Activated B cell treated with CpG ODN at 0.5 μM for 24 hours (primary cell): ENCODE measurements around the gene GJC2. TPM values are rescaled to one million over a fixed set of nuclear protein-coding genes. Genes with fewer than 3 reads are reported as not detected.

Experiments used
- ATAC-seq: fragments of 200-7000 bp; cut with Tn5 transposase; one replicate; pipeline ENCODE4 v1.10.0; 2021; ENCODE audit warnings: low read depth, mild to moderate bottlenecking, moderate library complexity
- CTCF ChIA-PET: fragments of 350-600 bp; sonication (Branson Sonifier 250); formaldehyde crosslinking; loops from one replicate; lab custom pipeline; 2021; ENCODE audit warnings: antibody characterized with exemption; lab: Charles Lee
- POLR2A ChIA-PET: fragments of 350-600 bp; sonication (Branson Sonifier 250); formaldehyde crosslinking; loops from one replicate; lab custom pipeline; 2021; ENCODE audit warnings: antibody characterized with exemption; lab: Charles Lee
- DNase-seq: peaks from one replicate; pipeline ENCODE4 v3.0.0; 2022
- H3K27ac Mint-ChIP-seq: one replicate; pipeline ENCODE4 v1.8.0; 2020; ENCODE audit warnings: mixed read lengths
- H3K27me3 Mint-ChIP-seq: one replicate; pipeline ENCODE4 v1.8.0; 2021; ENCODE audit warnings: mixed read lengths
- H3K36me3 Mint-ChIP-seq: one replicate; pipeline ENCODE4 v1.8.0; 2021; ENCODE audit warnings: low read depth, mixed read lengths
- H3K4me1 Mint-ChIP-seq: one replicate; pipeline ENCODE4 v1.8.0; 2021; ENCODE audit warnings: mixed read lengths
- H3K4me3 Mint-ChIP-seq: one replicate; pipeline ENCODE4 v1.8.0; 2020; ENCODE audit warnings: mild to moderate bottlenecking, mixed read lengths
- H3K9me3 Mint-ChIP-seq: one replicate; pipeline ENCODE4 v1.8.0; 2020; ENCODE audit warnings: mixed read lengths
- intact Hi-C: fragments of 100-400 bp; cut with micrococcal nuclease; formaldehyde crosslinking; loops from one replicate; pipeline ENCODE4 v1.15.1; 2024
- total RNA-seq: library from RNA; stranded (reverse); gene quantifications from 2 replicates; pipeline ENCODE4 v1.2.3, GENCODE V29; 2022
- TF ChIP-seq, protein P1 (sequence below): fragments of 200-600 bp; IDR thresholded peaks from one replicate; pipeline ENCODE4 v1.8.0; 2022; ENCODE audit warnings: antibody characterized with exemption, mild to moderate bottlenecking

Gene GJC2
- total RNA-seq, 1 donor from 2014 or later: 0.35 TPM

DNA sequence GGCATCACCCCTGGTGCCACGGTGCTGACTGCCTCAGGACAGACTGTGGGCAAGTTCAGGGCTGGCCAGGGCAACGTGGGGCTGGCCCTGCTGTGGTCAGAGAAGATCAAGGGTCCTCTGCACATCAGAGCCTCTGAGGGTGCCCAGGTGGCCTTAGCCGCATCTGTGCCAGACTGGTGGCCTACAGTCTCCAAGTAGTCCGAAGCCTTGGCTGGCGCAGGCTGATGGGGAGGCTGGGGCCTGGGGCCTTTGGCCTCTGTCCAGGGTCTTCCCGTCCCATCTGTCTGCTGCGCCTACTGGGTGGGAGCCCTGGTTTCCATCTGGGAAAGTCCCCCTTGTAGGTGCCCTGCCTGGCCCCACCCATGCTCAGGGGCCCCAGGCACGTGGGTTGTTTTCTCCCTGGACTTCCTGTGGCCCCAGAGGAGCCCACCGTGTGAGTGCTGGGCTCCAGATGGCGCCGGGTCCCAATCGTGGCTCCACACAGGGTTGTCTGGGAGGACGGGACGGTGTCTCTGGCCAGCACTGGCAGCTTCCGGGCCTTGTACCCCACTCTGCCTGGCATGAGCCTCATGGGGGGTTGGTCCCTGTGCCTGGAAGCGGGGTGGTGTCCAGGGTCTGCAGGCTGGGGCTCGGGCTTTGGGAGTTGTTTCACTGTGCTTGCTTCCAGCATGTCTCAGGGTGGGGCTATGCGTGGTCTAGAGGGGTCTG, 25.7 kb downstream of the GJC2 start:
- ChIA-PET CTCF (no interaction called here), POLR2A (interaction anchor here (0.5 to 1.9 kb wide), 2 partner anchors 10 to 38 kb away, joined by 3 to 11 read pairs; partner anchors contain the start of gene IBA57)
- no peak overlapping the region for H3K4me3 Mint-ChIP-seq
- H3K36me3 Mint-ChIP-seq: peaks cover 16% of the 10 kb centered on the region
- intact Hi-C loops: loop anchor here (2.0 kb wide), 3 partner anchors 35 to 387 kb away; partner anchors contain the start of genes GUK1 and MRPL55
- H3K9me3 Mint-ChIP-seq: no peaks in the 10 kb centered on the region
- DNase-seq (no peak), ATAC-seq (no peak)
- TF ChIP-seq, protein P1, sequence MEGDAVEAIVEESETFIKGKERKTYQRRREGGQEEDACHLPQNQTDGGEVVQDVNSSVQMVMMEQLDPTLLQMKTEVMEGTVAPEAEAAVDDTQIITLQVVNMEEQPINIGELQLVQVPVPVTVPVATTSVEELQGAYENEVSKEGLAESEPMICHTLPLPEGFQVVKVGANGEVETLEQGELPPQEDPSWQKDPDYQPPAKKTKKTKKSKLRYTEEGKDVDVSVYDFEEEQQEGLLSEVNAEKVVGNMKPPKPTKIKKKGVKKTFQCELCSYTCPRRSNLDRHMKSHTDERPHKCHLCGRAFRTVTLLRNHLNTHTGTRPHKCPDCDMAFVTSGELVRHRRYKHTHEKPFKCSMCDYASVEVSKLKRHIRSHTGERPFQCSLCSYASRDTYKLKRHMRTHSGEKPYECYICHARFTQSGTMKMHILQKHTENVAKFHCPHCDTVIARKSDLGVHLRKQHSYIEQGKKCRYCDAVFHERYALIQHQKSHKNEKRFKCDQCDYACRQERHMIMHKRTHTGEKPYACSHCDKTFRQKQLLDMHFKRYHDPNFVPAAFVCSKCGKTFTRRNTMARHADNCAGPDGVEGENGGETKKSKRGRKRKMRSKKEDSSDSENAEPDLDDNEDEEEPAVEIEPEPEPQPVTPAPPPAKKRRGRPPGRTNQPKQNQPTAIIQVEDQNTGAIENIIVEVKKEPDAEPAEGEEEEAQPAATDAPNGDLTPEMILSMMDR: no peak
- peaks cover 6% of the 10 kb centered on the region for H3K4me1 Mint-ChIP-seq
- no peaks in the 10 kb centered on the region for H3K27me3 Mint-ChIP-seq
- H3K27ac Mint-ChIP-seq: no peak overlapping the region

DNA sequence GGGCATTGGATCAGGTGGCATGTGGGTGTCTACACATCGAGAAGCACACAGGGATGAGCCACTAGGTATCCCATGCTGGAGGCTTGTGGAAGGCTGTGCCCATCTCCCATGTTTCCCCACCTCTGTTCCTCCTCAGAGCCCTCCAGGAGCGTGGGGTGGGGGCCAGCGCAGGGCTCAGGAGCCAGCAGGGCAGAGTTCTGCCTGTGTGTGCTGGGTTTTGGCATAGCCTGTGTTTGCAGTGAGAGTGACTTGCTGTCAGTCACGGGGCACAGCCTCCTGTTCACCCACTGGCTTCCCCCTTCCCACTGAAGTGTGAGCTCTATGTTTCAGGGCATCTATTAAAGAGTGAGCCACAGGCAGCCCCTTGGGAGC, 26.3 kb downstream of the GJC2 start:
- Mint-ChIP-seq H3K4me3 (no peak overlapping the region), H3K9me3 (no peaks in the 10 kb centered on the region), H3K27me3 (no peaks in the 10 kb centered on the region), H3K27ac (no peak overlapping the region), H3K4me1 (peaks cover 6% of the 10 kb centered on the region), H3K36me3 (peaks cover 15% of the 10 kb centered on the region)
- intact Hi-C loops: no loop called here
- ATAC-seq (no peak), DNase-seq (no peak)
- ChIA-PET POLR2A (interaction anchor here (2.1 kb wide), 1 partner anchor 9 kb away, joined by 11 read pairs; no protein-coding TSS in a partner anchor), CTCF (no interaction called here)
- TF ChIP-seq, protein P1: no peak

DNA sequence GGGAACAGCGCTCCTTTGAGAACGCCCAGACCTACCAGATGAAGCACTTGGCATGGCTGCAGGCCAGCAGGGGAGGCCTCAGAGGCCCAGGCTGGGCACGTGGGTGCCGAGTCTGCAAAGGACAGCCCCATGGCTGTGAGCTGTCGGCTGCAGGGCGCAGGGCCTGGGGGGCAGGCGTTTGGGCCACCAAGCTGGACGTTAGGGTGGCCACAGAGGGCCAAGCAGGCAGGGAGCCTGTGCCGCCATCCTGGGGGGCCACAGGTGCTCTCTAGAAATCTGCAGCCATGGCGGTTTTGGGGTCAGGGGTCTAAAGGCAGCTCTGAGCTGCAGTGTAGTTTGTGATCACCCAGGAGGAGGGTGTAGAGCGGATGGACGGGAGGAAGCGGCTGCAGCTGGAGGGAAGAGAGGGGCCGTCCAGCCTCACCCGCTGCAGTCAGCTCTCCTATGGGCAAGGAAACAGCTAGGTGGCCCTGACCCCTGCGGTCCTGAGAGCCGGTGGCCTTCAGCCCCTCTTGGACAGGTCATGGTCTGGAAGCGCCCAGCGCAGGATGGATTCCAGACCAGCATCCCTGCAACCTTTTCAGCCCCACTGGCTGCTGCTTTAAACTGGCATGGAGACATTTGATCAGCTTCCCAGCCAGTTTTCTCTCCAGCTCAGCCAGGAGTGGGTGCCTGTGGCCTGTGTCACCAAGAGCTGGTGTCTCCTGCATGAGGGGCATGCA, 26.9 kb downstream of the GJC2 start:
- H3K9me3 Mint-ChIP-seq: no peaks in the 10 kb centered on the region
- TF ChIP-seq, protein P1: no peak
- H3K36me3 Mint-ChIP-seq: peaks cover 16% of the 10 kb centered on the region
- ChIA-PET POLR2A (interaction anchor here (0.7 to 2.1 kb wide), 3 partner anchors 9 to 65 kb away, joined by 4 to 11 read pairs (median 11); no protein-coding TSS in a partner anchor), CTCF (no interaction called here)
- intact Hi-C loops: no loop called here
- no peak overlapping the region for H3K27ac Mint-ChIP-seq
- peaks cover 5% of the 10 kb centered on the region for H3K4me1 Mint-ChIP-seq
- DNase-seq (no peak), ATAC-seq (no peak)
- H3K27me3 Mint-ChIP-seq: no peaks in the 10 kb centered on the region
- no peak overlapping the region for H3K4me3 Mint-ChIP-seq

DNA sequence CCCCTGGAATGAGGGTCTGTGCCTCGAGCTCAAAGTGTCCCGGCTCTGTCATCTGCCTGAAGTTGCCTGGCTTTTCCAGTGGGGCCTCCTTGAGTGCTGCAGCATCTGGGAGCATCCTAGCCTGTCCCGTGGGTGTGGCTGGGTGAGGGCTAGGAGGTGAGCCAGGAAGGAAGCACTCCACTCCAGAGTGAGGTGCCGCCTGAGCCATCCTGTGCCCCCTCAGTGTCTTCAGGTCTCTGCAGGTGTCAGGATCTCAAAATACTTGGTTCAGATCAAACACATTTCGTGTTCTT, 27.4 kb downstream of the GJC2 start:
- no peak for DNase-seq
- Mint-ChIP-seq H3K36me3 (peaks cover 14% of the 10 kb centered on the region), H3K4me3 (no peak overlapping the region), H3K4me1 (peaks cover 3% of the 10 kb centered on the region), H3K27ac (no peak overlapping the region), H3K9me3 (no peaks in the 10 kb centered on the region), H3K27me3 (no peaks in the 10 kb centered on the region)
- POLR2A ChIA-PET: interaction anchor here (0.6 to 2.1 kb wide), 4 partner anchors 10 to 280 kb away, joined by 3 to 11 read pairs (median 8); a partner anchor contains a TSS
- no peak for ATAC-seq
- CTCF ChIA-PET: no interaction called here
- TF ChIP-seq, protein P1: no peak
- intact Hi-C loops: no loop called here
